HCT116 (cell line): ENCODE data around the gene DMD. TPM values are rescaled to one million over a fixed set of nuclear protein-coding genes. Genes with fewer than 3 reads are reported as not detected.

Experiments
- ATAC-seq: fragments of 200-7000 bp; cut with Tn5 transposase; 2 replicates; pipeline ENCODE4 v1.9.1; 2020; ENCODE audit warnings: mild to moderate bottlenecking, moderate library complexity
- BruUV-seq: library from RNA; stranded (reverse); fragments of 400-500 nt; replicated peaks from 2 replicates; lab custom pipeline; 2021; lab: Mats Ljungman, UMichigan
- CTCF ChIA-PET: fragments of 300-600 bp; sonication (Branson Sonifier 250); formaldehyde crosslinking; loops from one replicate; lab custom pipeline; 2021; ENCODE audit warnings: antibody characterized with exemption; lab: Charles Lee
- POLR2A ChIA-PET: fragments of 300-600, 350-600 bp; sonication (Branson Sonifier 250); formaldehyde crosslinking; loops from one replicate; lab custom pipeline; 2021; ENCODE audit warnings: antibody characterized with exemption; lab: Charles Lee
- RAD21 ChIA-PET, 2 experiments: fragments of 300-600 bp; sonication (Branson Sonifier 250); formaldehyde crosslinking; loops; one replicate each; lab custom pipeline; 2023; ENCODE audit warnings: low total read pairs in 2 of 2; ENCODE audit not compliant: uncharacterized antibody in 2 of 2, unreplicated experiment in 2 of 2, low non-redundant PET in 1 of 2; lab: Charles Lee
- DNase-seq: peaks from one replicate; pipeline ENCODE4 v3.0.0-alpha.2; 2010; ENCODE audit warnings: low read depth, low spot score
- H2AFZ ChIP-seq: fragments of 200-600 bp; shearing (Covaris generic), sonication (generic); 2 replicates; pipeline ENCODE4 v1.6.1; 2017; ENCODE audit warnings: low read depth, mixed run types, mixed read lengths, antibody characterized with exemption, low read length; ENCODE audit not compliant: poor library complexity, severe bottlenecking
- H3K27ac ChIP-seq: 2 replicates; pipeline ENCODE4 v1.5.1; 2012; ENCODE audit warnings: low read depth, low read length
- H3K27me3 ChIP-seq: fragments of 200-600 bp; sonication (generic); 2 replicates; pipeline ENCODE4 v1.6.1; 2016; ENCODE audit warnings: mixed run types, low read length, mixed read lengths; ENCODE audit not compliant: insufficient read depth
- H3K36me3 ChIP-seq, 2 experiments: fragments of 200-500 bp in 1 of 2; fragments of 200-600 bp in 1 of 2; sonication (Bioruptor generic) in 1 of 2; sonication (generic) in 1 of 2; 2 replicates each; pipeline versions ENCODE4 v1.5.1 to v1.6.1; 2014 to 2016; ENCODE audit warnings: low read length in 2 of 2, inconsistent platforms in 1 of 2, mixed read lengths in 1 of 2, mixed run types in 1 of 2; ENCODE audit not compliant: insufficient read depth in 2 of 2, control insufficient read depth in 1 of 2
- H3K4me1 ChIP-seq, 2 experiments: fragments of 200-600 bp in 1 of 2; sonication (generic) in 1 of 2; 2 replicates each; pipeline versions ENCODE4 v1.5.1 to v1.6.1; 2012 to 2017; ENCODE audit warnings: low read length in 2 of 2, inconsistent platforms in 1 of 2, mild to moderate bottlenecking in 1 of 2, mixed read lengths in 1 of 2, mixed run types in 1 of 2, moderate library complexity in 1 of 2; ENCODE audit not compliant: insufficient read depth in 2 of 2, control insufficient read depth in 1 of 2
- H3K4me2 ChIP-seq: fragments of 200-600 bp; sonication (generic); 2 replicates; pipeline ENCODE4 v1.6.1; 2017; ENCODE audit warnings: mixed run types, low read length, mixed read lengths
- H3K4me3 ChIP-seq, 2 experiments: fragments of 200-600 bp in 1 of 2; sonication (generic) in 1 of 2; replicated peaks in 1 of 2; 2 replicates each; pipeline ENCODE4 v1.5.1; 2011 to 2016; ENCODE audit warnings: low read length in 2 of 2, control low read depth in 1 of 2, low read depth in 1 of 2, mild to moderate bottlenecking in 1 of 2, mixed read lengths in 1 of 2, mixed run types in 1 of 2
- H3K79me2 ChIP-seq: fragments of 200-600 bp; sonication (generic); 2 replicates; pipeline ENCODE4 v1.6.1; 2017; ENCODE audit warnings: mild to moderate bottlenecking, mixed run types, low read length, moderate library complexity, mixed read lengths; ENCODE audit not compliant: insufficient read depth
- H3K9ac ChIP-seq: fragments of 200-600 bp; sonication (generic); 2 replicates; pipeline ENCODE4 v1.6.1; 2016; ENCODE audit warnings: low read length, mixed read lengths
- H3K9me2 ChIP-seq: fragments of 200-600 bp; sonication (generic), shearing (Covaris generic); 2 replicates; pipeline ENCODE4 v1.6.1; 2017; ENCODE audit warnings: mixed run types, mild to moderate bottlenecking, moderate library complexity; ENCODE audit not compliant: insufficient read depth
- H3K9me3 ChIP-seq, 2 experiments: fragments of 200-500 bp in 1 of 2; fragments of 200-600 bp in 1 of 2; sonication (Bioruptor generic) in 1 of 2; sonication (generic) in 1 of 2; 2 replicates each; pipeline ENCODE4 v1.6.1; 2014 to 2017; ENCODE audit warnings: low read length in 2 of 2, mixed read lengths in 2 of 2, inconsistent platforms in 1 of 2, low read depth in 1 of 2, mild to moderate bottlenecking in 1 of 2, mixed run types in 1 of 2, moderate library complexity in 1 of 2; ENCODE audit not compliant: control insufficient read depth in 1 of 2, insufficient read depth in 1 of 2
- H4K20me1 ChIP-seq: fragments of 200-600 bp; sonication (generic), shearing (Covaris generic); 2 replicates; pipeline ENCODE4 v1.6.1; 2017; ENCODE audit warnings: mixed run types, mild to moderate bottlenecking, moderate library complexity; ENCODE audit not compliant: insufficient read depth
- EZH2 ChIP-seq: fragments of 200-600 bp; sonication (generic); IDR thresholded peaks from 2 replicates; pipeline ENCODE4 v1.6.1; 2017; ENCODE audit warnings: antibody characterized with exemption, mixed run types
- EZH2phosphoT487 ChIP-seq: fragments of 200-600 bp; IDR thresholded peaks from 2 replicates; pipeline ENCODE4 v1.6.1; 2018; ENCODE audit warnings: antibody characterized with exemption, borderline replicate concordance
- POLR2A ChIP-seq: IDR thresholded peaks from 2 replicates; pipeline ENCODE4 v1.7.0; 2011; ENCODE audit warnings: borderline replicate concordance; ENCODE audit not compliant: insufficient read depth, insufficient read length; ENCODE audit errors: extremely low read depth
- RAD21 ChIP-seq: IDR thresholded peaks from 2 replicates; pipeline ENCODE4 v1.6.1; 2012; ENCODE audit warnings: low read depth, mild to moderate bottlenecking
- SRF ChIP-seq: IDR thresholded peaks from 2 replicates; pipeline ENCODE4 v1.6.1; 2012; ENCODE audit warnings: low read depth
- YY1 ChIP-seq: IDR thresholded peaks from 2 replicates; pipeline ENCODE4 v1.6.1; 2011; ENCODE audit warnings: low read length, low read depth, moderate library complexity, mild to moderate bottlenecking; ENCODE audit not compliant: insufficient replicate concordance; ENCODE audit errors: extremely low read depth
- ZNF274 ChIP-seq: fragments of 200-500 bp; sonication (Bioruptor generic); IDR thresholded peaks from 2 replicates; pipeline ENCODE4 v1.6.1; 2014; ENCODE audit warnings: mild to moderate bottlenecking, low read depth, low read length, inconsistent platforms
- intact Hi-C: fragments of 100-400 bp; cut with micrococcal nuclease; formaldehyde crosslinking; loops from 2 replicates; pipeline ENCODE4 v1.10.0; 2022
- total RNA-seq: library from RNA; stranded (reverse); gene quantifications from one replicate; pipeline ENCODE4 v1.2.1, GENCODE V29; 2021; ENCODE audit not compliant: unreplicated experiment
- TF ChIP-seq, protein P1 (sequence below), 3 experiments: fragments of 200-600 bp in 1 of 3; sonication (generic) in 1 of 3; IDR thresholded peaks in 2 of 3; conservative IDR thresholded peaks in 1 of 3; 2 replicates each; pipeline ENCODE4 v1.5.1; 2012 to 2017; ENCODE audit warnings: low read depth in 2 of 3, low read length in 2 of 3, antibody characterized with exemption in 1 of 3, borderline replicate concordance in 1 of 3, control low read depth in 1 of 3, mild to moderate bottlenecking in 1 of 3, mixed read lengths in 1 of 3, mixed run types in 1 of 3, moderate library complexity in 1 of 3; ENCODE audit not compliant: insufficient read depth in 1 of 3

DMD gene
- total RNA-seq, 1 experiment from 2014 or later, result 0.05 TPM

DNA sequence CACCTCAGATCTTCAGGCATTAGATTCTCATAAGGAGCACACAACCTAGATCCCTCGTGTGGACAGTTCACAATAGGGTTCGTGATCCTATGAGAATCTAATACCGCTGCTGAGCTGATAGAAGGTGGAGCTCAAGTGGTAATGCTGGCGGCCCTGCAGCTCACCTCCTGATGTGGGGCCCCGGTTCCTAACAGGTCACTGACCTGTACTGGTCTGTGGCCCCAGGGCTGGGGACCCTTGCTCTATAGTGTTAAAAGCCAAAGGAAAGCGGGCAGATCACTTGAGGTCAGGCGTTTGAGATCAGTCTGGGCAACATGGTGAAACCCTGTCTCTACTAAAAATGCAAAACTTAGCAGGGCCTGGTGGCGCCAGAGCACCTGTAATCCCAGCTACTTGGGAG, 1092.5 kb downstream of the DMD start:
- no peak overlapping the region for H3K27ac ChIP-seq
- H3K9me2 ChIP-seq, result no peaks in the 10 kb centered on the region
- intact Hi-C loops, result no loop called here
- RAD21 ChIA-PET, result no interaction called here
- H3K36me3 ChIP-seq, result no peaks in the 10 kb centered on the region
- no peaks in the 10 kb centered on the region for H4K20me1 ChIP-seq
- BruUV-seq, result no TSS peak
- H3K9me3 ChIP-seq, result no peaks in the 10 kb centered on the region
- POLR2A ChIA-PET, result no interaction called here
- H3K79me2 ChIP-seq, result no peaks in the 10 kb centered on the region
- H3K4me1 ChIP-seq, result no peaks in the 10 kb centered on the region
- no peak overlapping the region for H3K9ac ChIP-seq
- no peak overlapping the region for H2AFZ ChIP-seq
- no peak for DNase-seq
- H3K4me3 ChIP-seq, result no peak overlapping the region
- no peak for ATAC-seq
- no peak overlapping the region for H3K4me2 ChIP-seq
- CTCF ChIA-PET, result no interaction called here
- no peaks in the 10 kb centered on the region for H3K27me3 ChIP-seq
- TF ChIP-seq EZH2 (no peak), POLR2A (no peak), RAD21 (no peak), SRF (no peak), YY1 (no peak), EZH2phosphoT487 (no peak)
- TF ChIP-seq, protein P1, sequence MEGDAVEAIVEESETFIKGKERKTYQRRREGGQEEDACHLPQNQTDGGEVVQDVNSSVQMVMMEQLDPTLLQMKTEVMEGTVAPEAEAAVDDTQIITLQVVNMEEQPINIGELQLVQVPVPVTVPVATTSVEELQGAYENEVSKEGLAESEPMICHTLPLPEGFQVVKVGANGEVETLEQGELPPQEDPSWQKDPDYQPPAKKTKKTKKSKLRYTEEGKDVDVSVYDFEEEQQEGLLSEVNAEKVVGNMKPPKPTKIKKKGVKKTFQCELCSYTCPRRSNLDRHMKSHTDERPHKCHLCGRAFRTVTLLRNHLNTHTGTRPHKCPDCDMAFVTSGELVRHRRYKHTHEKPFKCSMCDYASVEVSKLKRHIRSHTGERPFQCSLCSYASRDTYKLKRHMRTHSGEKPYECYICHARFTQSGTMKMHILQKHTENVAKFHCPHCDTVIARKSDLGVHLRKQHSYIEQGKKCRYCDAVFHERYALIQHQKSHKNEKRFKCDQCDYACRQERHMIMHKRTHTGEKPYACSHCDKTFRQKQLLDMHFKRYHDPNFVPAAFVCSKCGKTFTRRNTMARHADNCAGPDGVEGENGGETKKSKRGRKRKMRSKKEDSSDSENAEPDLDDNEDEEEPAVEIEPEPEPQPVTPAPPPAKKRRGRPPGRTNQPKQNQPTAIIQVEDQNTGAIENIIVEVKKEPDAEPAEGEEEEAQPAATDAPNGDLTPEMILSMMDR (IDR thresholded peaks at IDR 0.05 in 2 of 3, conservative IDR thresholded peaks at IDR 0.05 in 1 of 3; ENCODE audit: borderline replicate concordance in 1 of 3, insufficient read depth in 1 of 3, low read depth in 2 of 3, low read length in 2 of 3), result no peak

DNA sequence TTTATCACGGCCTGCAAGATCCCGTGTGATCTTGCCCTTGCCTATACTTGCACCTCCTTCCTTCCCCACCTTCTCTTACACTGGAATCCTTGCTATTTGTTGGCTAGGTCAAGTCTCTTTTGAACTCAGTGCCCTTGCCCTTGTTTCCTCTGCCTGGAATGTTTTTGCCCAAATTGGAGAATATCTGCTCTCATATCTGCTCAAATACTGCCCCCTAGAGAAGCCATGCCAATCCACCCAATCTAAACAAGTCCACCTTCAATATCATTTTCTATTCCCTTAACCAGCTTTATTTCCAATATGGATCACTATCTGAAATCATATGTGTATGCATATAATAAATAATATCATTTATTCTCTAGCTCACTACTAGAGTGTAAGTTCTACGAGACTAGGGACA, 1095.3 kb downstream of the DMD start:
- DNase-seq (no peak), ATAC-seq (no peak)
- Histone ChIP-seq H3K27ac (no peak overlapping the region), H3K4me3 (no peak overlapping the region), H3K9ac (no peak overlapping the region), H3K27me3 (no peaks in the 10 kb centered on the region), H3K4me1 (no peaks in the 10 kb centered on the region), H3K4me2 (no peak overlapping the region), H4K20me1 (no peaks in the 10 kb centered on the region), H2AFZ (no peak overlapping the region), H3K9me3 (no peaks in the 10 kb centered on the region), H3K79me2 (no peaks in the 10 kb centered on the region), H3K36me3 (no peaks in the 10 kb centered on the region), H3K9me2 (no peaks in the 10 kb centered on the region)
- BruUV-seq, result no TSS peak
- RAD21 ChIA-PET, result no interaction called here
- intact Hi-C loops, result no loop called here
- POLR2A ChIA-PET, result no interaction called here
- CTCF ChIA-PET, result no interaction called here
- no peak for TF ChIP-seq ZNF274
